ENCODE data around the gene OR10G8.

OR10G8 gene

GRCh38 chr11:124078591-124078990, 52.0 kb downstream of the OR10G8 start:
- no peak for DNase-seq (ENCODE audit: low read depth)

GRCh38 chr11:124079631-124080326, 53.2 kb downstream of the OR10G8 start:
- DNase-seq (ENCODE audit: low read depth): no peak

Data from amniotic epithelial cell (primary cell).